Measurements from ENCODE around the gene ZNF33B.
"Not testable (repeated sequence)": the region's sequence is repeated elsewhere in the genome, so short reads cannot be mapped to it uniquely, and the experiment has no call there.

Gene ZNF33B

GRCh38 chr10:42609872-42610271 lies 28.5 kb downstream of the ZNF33B start:
- no peak for DNase-seq

- no peak for DNase-seq
Measured at GRCh38 chr10:42598249-42598873, 40.0 kb downstream of the ZNF33B start.

- no peak for DNase-seq
Measured at GRCh38 chr10:42596196-42596595, 42.2 kb downstream of the ZNF33B start.

GRCh38 chr10:42594246-42594650 lies 44.1 kb downstream of the ZNF33B start:
- no peak for DNase-seq

GRCh38 chr10:42593284-42593683 lies 45.1 kb downstream of the ZNF33B start:
- no peak for DNase-seq

GRCh38 chr10:42583828-42584227 lies 54.5 kb downstream of the ZNF33B start:
- no peak for DNase-seq

GRCh38 chr10:42578019-42578418 lies 60.4 kb downstream of the ZNF33B start:
- DNase-seq: no peak

- DNase-seq: no peak
Measured at GRCh38 chr10:42576338-42576737, 62.0 kb downstream of the ZNF33B start.

GRCh38 chr10:42574336-42574735 lies 64.0 kb downstream of the ZNF33B start:
- DNase-seq: no peak

GRCh38 chr10:42556931-42557330 lies 81.4 kb downstream of the ZNF33B start:
- no peak for DNase-seq

- DNase-seq: not testable (repeated sequence)
Measured at GRCh38 chr10:42553576-42553975, 84.8 kb downstream of the ZNF33B start.

GRCh38 chr10:42553064-42553407 lies 85.3 kb downstream of the ZNF33B start:
- no peak for DNase-seq

GRCh38 chr10:42552188-42553063 lies 85.9 kb downstream of the ZNF33B start:
- peak; percentile 92 to 97 for DNase-seq

- DNase-seq: no peak
Measured at GRCh38 chr10:42551582-42552187, 86.7 kb downstream of the ZNF33B start.

GRCh38 chr10:42549851-42550250 lies 88.5 kb downstream of the ZNF33B start:
- DNase-seq: no peak

GRCh38 chr10:42548254-42548653 lies 90.1 kb downstream of the ZNF33B start:
- DNase-seq: no peak

- DNase-seq: no peak
Measured at GRCh38 chr10:42544945-42545344, 93.4 kb downstream of the ZNF33B start.

- DNase-seq: peak; percentile 6 to 31
Measured at GRCh38 chr10:42543840-42544372, 94.5 kb downstream of the ZNF33B start.

Measured in hippocampal formation (tissue), 2 donors.